Endothelial cell (in vitro differentiated cells): ENCODE measurements around the gene ANGPTL1. TPM values are rescaled to one million over a fixed set of nuclear protein-coding genes. Genes with fewer than 3 reads are reported as not detected.

Source experiments
- DNase-seq: peaks from one replicate; pipeline ENCODE4 v3.0.0; 2021; ENCODE audit warnings: low spot score
- H3K27ac Mint-ChIP-seq: one replicate; pipeline ENCODE4 v1.8.0; 2021; ENCODE audit warnings: mixed read lengths, inconsistent platforms; ENCODE audit not compliant: unreplicated experiment
- H3K27me3 Mint-ChIP-seq: one replicate; pipeline ENCODE4 v1.8.0; 2021; ENCODE audit warnings: mild to moderate bottlenecking, moderate library complexity, mixed read lengths, inconsistent platforms; ENCODE audit not compliant: unreplicated experiment
- H3K36me3 Mint-ChIP-seq: one replicate; pipeline ENCODE4 v1.8.0; 2021; ENCODE audit warnings: mild to moderate bottlenecking, low read depth, mixed read lengths, inconsistent platforms; ENCODE audit not compliant: unreplicated experiment
- H3K4me1 Mint-ChIP-seq: one replicate; pipeline ENCODE4 v1.8.0; 2021; ENCODE audit warnings: mild to moderate bottlenecking, mixed read lengths, inconsistent platforms; ENCODE audit not compliant: unreplicated experiment
- H3K4me3 Mint-ChIP-seq: one replicate; pipeline ENCODE4 v1.8.0; 2021; ENCODE audit warnings: mild to moderate bottlenecking, mixed read lengths, inconsistent platforms; ENCODE audit not compliant: unreplicated experiment
- H3K9me3 Mint-ChIP-seq: one replicate; pipeline ENCODE4 v1.8.0; 2021; ENCODE audit warnings: mixed read lengths, inconsistent platforms; ENCODE audit not compliant: unreplicated experiment
- total RNA-seq: library from RNA; stranded (reverse); fragmentation: NEBNext Ultra II Directional; extraction: Animal tissue kit (Norgen Biotek cat#: 25700); gene quantifications from one replicate; pipeline ENCODE4 v1.2.1, GENCODE V29; 2021; ENCODE audit not compliant: unreplicated experiment
- TF ChIP-seq, protein P1 (sequence below): fragments of 200-600 bp; sonication (generic); IDR thresholded peaks from one replicate; pipeline ENCODE4 v1.5.0; 2021; ENCODE audit warnings: antibody characterized with exemption; ENCODE audit not compliant: unreplicated experiment

The ANGPTL1 gene
- total RNA-seq, 1 donor from 2014 or later, result not detected

DNA sequence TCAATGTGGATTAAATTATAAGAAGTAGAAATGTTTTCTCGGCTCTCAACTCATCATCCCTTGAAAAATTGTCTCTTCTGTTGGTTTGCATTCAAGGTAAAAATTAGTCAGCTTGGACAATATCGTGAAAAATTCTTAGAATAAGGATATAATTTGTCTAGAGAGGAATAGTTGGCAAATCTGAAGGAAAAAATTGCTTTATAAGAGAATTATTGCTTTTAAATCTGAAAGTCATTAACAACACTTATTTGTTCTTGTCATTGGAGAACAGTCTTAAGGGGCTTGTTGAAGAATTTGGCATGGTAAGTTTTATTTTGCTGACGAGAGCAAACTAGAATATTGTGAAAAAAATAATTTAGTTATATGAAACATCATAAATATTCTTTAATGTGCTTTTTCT is 26.4 kb downstream of the ANGPTL1 start:
- no peaks in the 10 kb centered on the region for H3K9me3 Mint-ChIP-seq
- TF ChIP-seq, protein P1, sequence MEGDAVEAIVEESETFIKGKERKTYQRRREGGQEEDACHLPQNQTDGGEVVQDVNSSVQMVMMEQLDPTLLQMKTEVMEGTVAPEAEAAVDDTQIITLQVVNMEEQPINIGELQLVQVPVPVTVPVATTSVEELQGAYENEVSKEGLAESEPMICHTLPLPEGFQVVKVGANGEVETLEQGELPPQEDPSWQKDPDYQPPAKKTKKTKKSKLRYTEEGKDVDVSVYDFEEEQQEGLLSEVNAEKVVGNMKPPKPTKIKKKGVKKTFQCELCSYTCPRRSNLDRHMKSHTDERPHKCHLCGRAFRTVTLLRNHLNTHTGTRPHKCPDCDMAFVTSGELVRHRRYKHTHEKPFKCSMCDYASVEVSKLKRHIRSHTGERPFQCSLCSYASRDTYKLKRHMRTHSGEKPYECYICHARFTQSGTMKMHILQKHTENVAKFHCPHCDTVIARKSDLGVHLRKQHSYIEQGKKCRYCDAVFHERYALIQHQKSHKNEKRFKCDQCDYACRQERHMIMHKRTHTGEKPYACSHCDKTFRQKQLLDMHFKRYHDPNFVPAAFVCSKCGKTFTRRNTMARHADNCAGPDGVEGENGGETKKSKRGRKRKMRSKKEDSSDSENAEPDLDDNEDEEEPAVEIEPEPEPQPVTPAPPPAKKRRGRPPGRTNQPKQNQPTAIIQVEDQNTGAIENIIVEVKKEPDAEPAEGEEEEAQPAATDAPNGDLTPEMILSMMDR, result no peak
- H3K27ac Mint-ChIP-seq, result no peak overlapping the region
- H3K4me1 Mint-ChIP-seq, result no peaks in the 10 kb centered on the region
- peaks cover 2% of the 10 kb centered on the region for H3K27me3 Mint-ChIP-seq
- no peak overlapping the region for H3K4me3 Mint-ChIP-seq
- DNase-seq, result no peak
- peaks cover 12% of the 10 kb centered on the region for H3K36me3 Mint-ChIP-seq

DNA sequence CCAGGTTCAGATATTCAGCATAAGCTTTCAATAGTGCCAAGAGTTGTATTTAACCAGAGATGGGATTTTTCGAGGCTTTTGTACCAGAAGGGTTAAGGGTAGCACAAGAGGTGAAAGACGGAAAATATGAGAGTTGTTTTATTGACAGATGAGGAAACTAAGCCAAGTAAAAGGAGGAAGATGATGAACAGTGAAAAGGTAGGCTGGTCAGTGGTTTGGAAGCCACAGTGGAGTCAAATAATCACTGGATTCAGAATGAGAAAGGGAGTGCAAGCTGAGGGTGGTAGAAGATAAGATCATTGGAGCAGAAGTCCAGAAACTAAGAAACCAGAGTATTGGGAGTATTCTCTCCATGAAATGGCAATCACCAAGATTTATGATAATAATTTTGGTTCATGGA is 45.7 kb downstream of the ANGPTL1 start:
- H3K4me1 Mint-ChIP-seq, result no peaks in the 10 kb centered on the region
- no peak for DNase-seq
- H3K9me3 Mint-ChIP-seq, result peaks cover 3% of the 10 kb centered on the region
- TF ChIP-seq, protein P1, result no peak
- H3K36me3 Mint-ChIP-seq, result peaks cover 10% of the 10 kb centered on the region
- H3K27me3 Mint-ChIP-seq, result peaks cover 4% of the 10 kb centered on the region
- no peak overlapping the region for H3K4me3 Mint-ChIP-seq
- no peak overlapping the region for H3K27ac Mint-ChIP-seq

DNA sequence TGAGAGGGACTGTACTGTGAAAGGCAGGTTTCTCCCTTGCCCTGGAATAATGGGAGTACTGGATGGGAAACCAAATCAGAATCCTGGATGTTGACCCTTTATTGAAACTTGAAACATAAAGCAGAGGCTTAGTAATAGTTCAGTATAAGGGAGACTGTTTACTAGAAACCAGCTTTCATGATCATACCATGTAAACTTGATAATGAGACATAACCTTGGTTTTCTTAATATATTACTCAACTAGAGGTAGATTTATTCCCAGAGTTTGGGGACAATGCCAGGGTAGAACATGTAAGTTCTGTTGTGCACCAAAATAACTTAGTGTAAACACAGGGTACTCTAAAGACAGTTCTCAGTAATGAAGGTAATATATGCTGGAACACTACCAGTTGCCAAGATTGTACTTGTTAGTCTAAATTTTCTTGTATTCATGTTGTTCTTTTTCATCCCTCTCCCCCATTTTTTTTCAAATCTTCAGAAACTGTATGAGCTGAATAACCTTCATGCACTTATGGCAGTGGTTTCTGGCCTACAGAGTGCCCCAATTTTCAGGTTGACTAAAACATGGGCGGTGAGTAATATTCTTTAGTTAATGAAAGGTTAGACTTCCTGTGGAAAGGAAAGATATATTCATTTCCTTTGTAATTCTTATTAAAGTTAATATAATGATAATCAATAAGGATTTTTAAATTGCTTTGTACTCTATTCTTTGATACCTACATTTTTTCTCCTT is 49.6 kb downstream of the ANGPTL1 start:
- TF ChIP-seq, protein P1, result no peak
- Mint-ChIP-seq H3K27ac (peak overlapping the region; percentile 3), H3K27me3 (peaks cover 2% of the 10 kb centered on the region), H3K4me1 (no peaks in the 10 kb centered on the region), H3K9me3 (no peaks in the 10 kb centered on the region), H3K4me3 (no peak overlapping the region), H3K36me3 (no peaks in the 10 kb centered on the region)
- DNase-seq, result no peak

DNA sequence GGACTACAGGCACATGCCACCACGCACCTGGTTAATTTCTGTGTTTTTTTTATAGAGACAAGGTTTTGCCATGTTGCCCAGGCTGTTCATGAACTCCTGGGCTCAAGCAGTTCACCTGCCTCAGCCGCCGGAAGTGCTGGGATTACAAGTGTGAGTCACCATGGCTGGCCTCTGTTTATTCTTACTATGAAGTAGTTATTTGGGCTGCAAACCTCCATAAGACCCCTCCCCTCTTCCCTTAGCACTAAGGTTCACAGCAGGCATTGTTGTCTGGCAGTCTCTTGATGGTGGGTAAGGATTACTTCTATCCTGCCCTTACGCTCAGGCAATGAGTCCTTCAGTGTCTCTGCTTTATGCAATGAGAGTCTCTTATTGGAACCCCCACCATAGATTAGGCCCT is 51.8 kb downstream of the ANGPTL1 start:
- Mint-ChIP-seq H3K4me3 (no peak overlapping the region), H3K27me3 (no peaks in the 10 kb centered on the region), H3K36me3 (peaks cover 10% of the 10 kb centered on the region), H3K4me1 (no peaks in the 10 kb centered on the region), H3K9me3 (no peaks in the 10 kb centered on the region), H3K27ac (no peak overlapping the region)
- DNase-seq, result no peak
- TF ChIP-seq, protein P1, result no peak

DNA sequence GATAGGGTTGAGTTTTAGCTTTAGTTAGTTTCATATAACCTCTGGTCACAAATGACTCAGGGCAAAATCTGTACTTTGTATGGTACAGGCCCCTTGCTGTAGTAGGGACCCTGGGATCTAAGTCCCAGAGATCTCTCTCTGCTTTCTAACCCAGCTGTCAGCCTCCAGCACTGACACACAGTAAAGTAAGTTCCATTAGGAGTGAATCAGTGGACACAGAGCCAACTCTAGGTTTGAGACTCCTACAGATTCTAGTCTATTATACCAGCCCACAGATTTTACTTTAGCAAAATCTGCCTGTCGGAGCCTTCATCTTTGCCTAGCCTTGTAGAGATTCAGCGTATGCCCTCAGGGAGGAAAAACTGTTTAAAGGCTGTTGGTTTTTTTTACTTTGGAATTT is 52.5 kb downstream of the ANGPTL1 start:
- no peaks in the 10 kb centered on the region for H3K9me3 Mint-ChIP-seq
- H3K4me1 Mint-ChIP-seq, result no peaks in the 10 kb centered on the region
- no peak overlapping the region for H3K27ac Mint-ChIP-seq
- H3K4me3 Mint-ChIP-seq, result no peak overlapping the region
- H3K27me3 Mint-ChIP-seq, result no peaks in the 10 kb centered on the region
- TF ChIP-seq, protein P1, result no peak
- DNase-seq, result no peak
- H3K36me3 Mint-ChIP-seq, result peaks cover 10% of the 10 kb centered on the region
